Mesenchymal stem cell (in vitro differentiated cells and primary cell): Measurements from ENCODE around the gene FBXO7.

Experiments
- DNase-seq: peaks from one replicate; pipeline ENCODE4 v3.0.0-alpha.2; 2013
- H2AFZ ChIP-seq: one replicate; pipeline ENCODE4 v1.6.1; 2013; ENCODE audit warnings: low read depth, mild to moderate bottlenecking, control low read depth, inconsistent platforms, low read length, moderate library complexity
- H2AK5ac ChIP-seq: 2 replicates; pipeline ENCODE4 v1.6.1; 2013; ENCODE audit warnings: low read length, moderate library complexity, mild to moderate bottlenecking, inconsistent platforms; ENCODE audit not compliant: severe bottlenecking
- H2BK120ac ChIP-seq: one replicate; pipeline ENCODE4 v1.6.1; 2013; ENCODE audit warnings: low read depth, mild to moderate bottlenecking, inconsistent platforms, low read length, moderate library complexity
- H2BK12ac ChIP-seq, 2 experiments: one replicate each; pipeline ENCODE4 v1.6.1; 2013; ENCODE audit warnings: inconsistent platforms in 2 of 2, low read length in 2 of 2, mild to moderate bottlenecking in 2 of 2, moderate library complexity in 2 of 2, control low read depth in 1 of 2
- H2BK15ac ChIP-seq: one replicate; pipeline ENCODE4 v1.6.1; 2013; ENCODE audit warnings: mild to moderate bottlenecking, low read depth, inconsistent platforms; ENCODE audit not compliant: poor library complexity, severe bottlenecking
- H2BK5ac ChIP-seq: 2 replicates; pipeline ENCODE4 v1.6.1; 2013; ENCODE audit warnings: low read depth, mild to moderate bottlenecking, low read length, control low read depth, inconsistent platforms; ENCODE audit not compliant: poor library complexity, severe bottlenecking
- H3K14ac ChIP-seq, 2 experiments: one replicate each; pipeline ENCODE4 v1.6.1; 2013; ENCODE audit warnings: inconsistent platforms in 2 of 2, low read length in 2 of 2, control low read depth in 1 of 2, mild to moderate bottlenecking in 1 of 2, moderate library complexity in 1 of 2
- H3K18ac ChIP-seq, 2 experiments: one replicate each; pipeline ENCODE4 v1.6.1; 2013; ENCODE audit warnings: inconsistent platforms in 2 of 2, low read length in 2 of 2, control low read depth in 1 of 2, low read depth in 1 of 2, mild to moderate bottlenecking in 1 of 2
- H3K23ac ChIP-seq, 2 experiments: one replicate each; pipeline ENCODE4 v1.6.1; 2013; ENCODE audit warnings: inconsistent platforms in 2 of 2, low read length in 2 of 2, mild to moderate bottlenecking in 2 of 2, moderate library complexity in 2 of 2, control low read depth in 1 of 2
- H3K27ac ChIP-seq: 2 replicates; pipeline ENCODE4 v1.5.1; 2013; ENCODE audit warnings: mild to moderate bottlenecking, moderate library complexity, low read length, control low read depth, inconsistent platforms; ENCODE audit not compliant: poor library complexity, severe bottlenecking
- H3K27me3 ChIP-seq, 2 experiments: 2 replicates each; pipeline versions ENCODE4 v1.6.1 to v1.7.0; 2013; ENCODE audit warnings: low read length in 2 of 2, mild to moderate bottlenecking in 2 of 2, moderate library complexity in 2 of 2, control low read depth in 1 of 2, inconsistent platforms in 1 of 2; ENCODE audit not compliant: control insufficient read depth in 1 of 2, insufficient read depth in 1 of 2
- H3K36me3 ChIP-seq, 2 experiments: 2 replicates each; pipeline versions ENCODE4 v1.6.1 to v1.7.0; 2013; ENCODE audit warnings: low read length in 2 of 2, control low read depth in 1 of 2, inconsistent platforms in 1 of 2, low read depth in 1 of 2, mild to moderate bottlenecking in 1 of 2; ENCODE audit not compliant: insufficient read depth in 2 of 2, control insufficient read depth in 1 of 2
- H3K4ac ChIP-seq, 2 experiments: one replicate each; pipeline ENCODE4 v1.6.1; 2013; ENCODE audit warnings: inconsistent platforms in 2 of 2, low read length in 2 of 2, mild to moderate bottlenecking in 2 of 2, moderate library complexity in 2 of 2, control low read depth in 1 of 2, low read depth in 1 of 2
- H3K4me1 ChIP-seq: 2 replicates; pipeline ENCODE4 v1.6.1; 2013; ENCODE audit warnings: low read depth, low read length, control low read depth; ENCODE audit not compliant: control insufficient read depth, insufficient read depth
- H3K4me2 ChIP-seq: 2 replicates; pipeline ENCODE4 v1.6.1; 2013; ENCODE audit warnings: low read length, mild to moderate bottlenecking, inconsistent platforms; ENCODE audit not compliant: poor library complexity, severe bottlenecking
- H3K4me3 ChIP-seq, 2 experiments: 2 replicates each; pipeline versions ENCODE4 v1.5.1 to v1.7.0; 2013; ENCODE audit warnings: low read length in 2 of 2, mild to moderate bottlenecking in 2 of 2, control low read depth in 1 of 2, low read depth in 1 of 2; ENCODE audit not compliant: insufficient read depth in 1 of 2
- H3K79me1 ChIP-seq: replicated peaks from 2 replicates; pipeline ENCODE4 v1.6.1; 2013; ENCODE audit warnings: mild to moderate bottlenecking, control low read depth, low read length, inconsistent platforms; ENCODE audit not compliant: poor library complexity, severe bottlenecking
- H3K9ac ChIP-seq: 2 replicates; pipeline ENCODE4 v1.7.0; 2013; ENCODE audit warnings: mild to moderate bottlenecking, low read length, moderate library complexity
- H3K9me3 ChIP-seq: 2 replicates; pipeline ENCODE4 v1.7.0; 2013; ENCODE audit warnings: mild to moderate bottlenecking, low read length; ENCODE audit not compliant: control insufficient read depth
- H4K8ac ChIP-seq: one replicate; pipeline ENCODE4 v1.6.1; 2013; ENCODE audit warnings: inconsistent platforms, mild to moderate bottlenecking, low read length, moderate library complexity
- H4K91ac ChIP-seq: one replicate; pipeline ENCODE4 v1.6.1; 2013; ENCODE audit warnings: mild to moderate bottlenecking, low read length, inconsistent platforms
- WGBS: methylation state at CpG from one replicate; pipeline ENCODE4 v1.1.7; 2013; ENCODE audit warnings: mixed read lengths; 5-methylcytosine and 5-hydroxymethylcytosine counted together

Gene FBXO7

DNA sequence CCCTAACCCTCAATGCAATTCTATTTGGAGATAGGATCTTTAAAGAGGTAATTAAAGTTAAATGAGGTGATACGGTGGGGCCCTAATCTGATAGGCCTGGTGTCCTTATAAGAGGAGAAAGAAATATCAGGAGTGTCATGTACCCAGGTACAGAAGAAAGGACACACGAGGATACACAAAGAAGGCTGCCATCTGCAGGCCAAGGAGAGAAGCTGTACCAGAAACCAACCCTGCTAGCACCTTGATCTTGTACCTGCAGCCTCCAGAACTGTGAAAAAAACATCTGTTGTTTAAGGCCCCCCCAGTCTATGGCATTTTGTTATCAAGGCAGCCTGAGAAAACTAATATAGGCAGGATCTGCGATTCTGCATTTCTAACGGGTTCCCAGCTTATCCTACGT is 44.2 kb downstream of the FBXO7 start:
- no peak for DNase-seq
- no peak overlapping the region for H3K27ac ChIP-seq
- H2AFZ ChIP-seq = no peak overlapping the region
- no peak overlapping the region for H2BK15ac ChIP-seq
- no peak overlapping the region for H3K18ac ChIP-seq
- no peak overlapping the region for H3K23ac ChIP-seq
- H3K9ac ChIP-seq = no peak overlapping the region
- no peak overlapping the region for H2BK12ac ChIP-seq
- no peak overlapping the region for H3K4me3 ChIP-seq
- H2BK5ac ChIP-seq = no peak overlapping the region
- H3K27me3 ChIP-seq = no peaks in the 10 kb centered on the region
- H4K8ac ChIP-seq = no peak overlapping the region
- no peak overlapping the region for H2BK120ac ChIP-seq
- H3K4me2 ChIP-seq = no peak overlapping the region
- WGBS = 85% methylated on average over 4 of the region's 5 CpGs
- H3K4me1 ChIP-seq = no peaks in the 10 kb centered on the region
- peaks cover 0 to 3% of the 10 kb centered on the region in 2 experiments for H3K36me3 ChIP-seq
- no peak overlapping the region for H2AK5ac ChIP-seq
- H3K9me3 ChIP-seq = no peaks in the 10 kb centered on the region
- H3K79me1 ChIP-seq = no peaks in the 10 kb centered on the region
- no peak overlapping the region for H3K4ac ChIP-seq
- no peak overlapping the region for H3K14ac ChIP-seq
- no peak overlapping the region for H4K91ac ChIP-seq

DNA sequence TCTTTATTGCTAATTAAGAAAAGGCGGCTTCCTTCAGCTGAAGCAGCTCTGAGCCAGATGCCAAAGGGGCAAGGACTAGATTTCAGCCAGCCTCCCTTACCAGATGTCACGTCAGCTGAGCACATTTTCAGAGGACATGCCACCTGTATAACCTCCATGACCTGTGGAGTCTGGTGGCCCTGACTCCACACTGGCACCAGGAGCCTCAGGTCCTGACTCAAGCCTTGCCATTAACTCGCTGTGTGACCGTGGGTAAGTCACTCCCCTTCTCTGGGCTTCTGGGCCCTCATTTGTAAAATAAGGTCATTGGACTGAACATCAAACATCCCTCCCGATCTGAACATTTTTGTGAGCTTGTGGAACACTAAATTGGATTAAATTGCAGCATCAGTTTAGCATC is 46.0 kb downstream of the FBXO7 start:
- H4K8ac ChIP-seq = no peak overlapping the region
- no peak overlapping the region for H3K27ac ChIP-seq
- H3K23ac ChIP-seq = no peak overlapping the region
- no peak overlapping the region for H3K9ac ChIP-seq
- H2BK120ac ChIP-seq = no peak overlapping the region
- H3K4ac ChIP-seq = no peak overlapping the region
- H3K36me3 ChIP-seq = peaks cover 0 to 3% of the 10 kb centered on the region in 2 experiments
- no peak overlapping the region for H3K4me3 ChIP-seq
- no peak overlapping the region for H2BK5ac ChIP-seq
- peaks cover 4% of the 10 kb centered on the region for H3K9me3 ChIP-seq
- no peak overlapping the region for H2BK15ac ChIP-seq
- no peak overlapping the region for H2BK12ac ChIP-seq
- no peaks in the 10 kb centered on the region for H3K4me1 ChIP-seq
- DNase-seq = no peak
- 98% methylated on average over 4 of the region's 5 CpGs for WGBS
- no peak overlapping the region for H3K18ac ChIP-seq
- H3K79me1 ChIP-seq = no peaks in the 10 kb centered on the region
- no peak overlapping the region for H2AFZ ChIP-seq
- H3K27me3 ChIP-seq = no peaks in the 10 kb centered on the region
- H2AK5ac ChIP-seq = no peak overlapping the region
- no peak overlapping the region for H3K4me2 ChIP-seq
- no peak overlapping the region for H4K91ac ChIP-seq
- no peak overlapping the region for H3K14ac ChIP-seq

DNA sequence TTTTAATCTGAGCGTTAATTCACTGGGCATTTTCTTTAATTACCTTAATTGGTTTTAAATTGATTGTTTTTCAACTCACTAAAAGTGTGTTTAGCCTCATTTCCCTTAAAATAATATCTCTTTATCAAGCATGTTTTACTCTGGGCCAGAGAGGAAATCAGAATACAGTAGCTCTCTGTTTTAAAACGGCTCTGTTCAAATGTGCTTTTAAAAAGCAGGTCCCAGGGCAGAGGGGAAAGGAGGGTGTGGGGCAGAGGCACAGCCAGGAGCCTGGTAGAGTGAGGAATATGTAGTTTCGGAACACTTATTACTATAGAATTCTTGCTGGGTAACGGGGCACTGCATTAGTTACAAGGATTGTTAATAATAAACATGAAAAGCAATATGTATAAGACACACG is 47.6 kb downstream of the FBXO7 start:
- H3K18ac ChIP-seq = no peak overlapping the region
- H3K9ac ChIP-seq = no peak overlapping the region
- DNase-seq = no peak
- H3K79me1 ChIP-seq = no peaks in the 10 kb centered on the region
- no peak overlapping the region for H3K4me2 ChIP-seq
- no peak overlapping the region for H3K27ac ChIP-seq
- H2BK5ac ChIP-seq = no peak overlapping the region
- no peak overlapping the region for H3K4me3 ChIP-seq
- H3K4ac ChIP-seq = no peak overlapping the region
- H2AFZ ChIP-seq = no peak overlapping the region
- no peak overlapping the region for H2BK15ac ChIP-seq
- H3K36me3 ChIP-seq = peaks cover 0 to 3% of the 10 kb centered on the region in 2 experiments
- H2BK120ac ChIP-seq = no peak overlapping the region
- no peak overlapping the region for H2AK5ac ChIP-seq
- WGBS = 79% methylated on average over 2 of the region's 5 CpGs
- H4K8ac ChIP-seq = no peak overlapping the region
- H4K91ac ChIP-seq = no peak overlapping the region
- no peak overlapping the region for H3K14ac ChIP-seq
- no peaks in the 10 kb centered on the region for H3K27me3 ChIP-seq
- no peak overlapping the region for H3K23ac ChIP-seq
- H3K4me1 ChIP-seq = no peaks in the 10 kb centered on the region
- no peak overlapping the region for H2BK12ac ChIP-seq
- peaks cover 4% of the 10 kb centered on the region for H3K9me3 ChIP-seq

DNA sequence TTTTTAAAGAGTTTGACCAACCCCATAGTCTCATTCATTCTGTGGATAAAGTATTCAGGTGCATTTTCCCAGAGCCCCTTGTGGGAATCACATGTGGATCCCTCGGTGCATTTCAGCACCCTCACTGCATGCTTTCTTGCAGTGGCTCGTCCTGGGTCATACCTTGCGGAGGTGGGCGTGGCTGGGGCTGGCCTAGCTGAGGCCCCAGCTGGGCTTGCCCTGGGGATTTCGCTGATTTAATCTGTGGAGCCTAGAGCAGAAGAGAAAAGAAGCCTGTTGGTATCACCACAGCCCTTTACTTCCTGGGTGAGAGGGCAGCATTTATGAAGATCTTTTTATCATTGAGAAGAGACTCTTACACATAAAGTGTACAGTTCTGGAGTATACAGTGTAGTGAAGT is 53.1 kb downstream of the FBXO7 start:
- Histone ChIP-seq H2BK120ac (no peak overlapping the region), H3K18ac (no peak overlapping the region), H3K14ac (no peak overlapping the region), H4K8ac (no peak overlapping the region), H3K36me3 (no peaks in the 10 kb centered on the region), H3K79me1 (no peaks in the 10 kb centered on the region), H2BK15ac (no peak overlapping the region), H3K23ac (no peak overlapping the region), H2BK12ac (no peak overlapping the region), H4K91ac (no peak overlapping the region), H3K4me3 (no peak overlapping the region), H3K9me3 (peaks cover 4% of the 10 kb centered on the region), H3K27me3 (peaks cover 0 to 14% of the 10 kb centered on the region in 2 experiments), H3K4me2 (no peak overlapping the region), H3K4me1 (peaks cover 7% of the 10 kb centered on the region), H2AFZ (no peak overlapping the region), H3K9ac (no peak overlapping the region), H3K27ac (no peak overlapping the region), H2AK5ac (no peak overlapping the region), H2BK5ac (no peak overlapping the region), H3K4ac (no peak overlapping the region)
- 71% methylated on average over 5 of the region's 5 CpGs for whole genome bisulfite sequencing
- no peak for DNase-seq
